ENCODE results near the gene HNF1B.

GRCh38 chr17:37732316-37732715 is 12.5 kb downstream of the HNF1B start:
- no peak for TF ChIP-seq POLR2A (IDR thresholded peaks at IDR 0.05)
- TF ChIP-seq, protein P1, sequence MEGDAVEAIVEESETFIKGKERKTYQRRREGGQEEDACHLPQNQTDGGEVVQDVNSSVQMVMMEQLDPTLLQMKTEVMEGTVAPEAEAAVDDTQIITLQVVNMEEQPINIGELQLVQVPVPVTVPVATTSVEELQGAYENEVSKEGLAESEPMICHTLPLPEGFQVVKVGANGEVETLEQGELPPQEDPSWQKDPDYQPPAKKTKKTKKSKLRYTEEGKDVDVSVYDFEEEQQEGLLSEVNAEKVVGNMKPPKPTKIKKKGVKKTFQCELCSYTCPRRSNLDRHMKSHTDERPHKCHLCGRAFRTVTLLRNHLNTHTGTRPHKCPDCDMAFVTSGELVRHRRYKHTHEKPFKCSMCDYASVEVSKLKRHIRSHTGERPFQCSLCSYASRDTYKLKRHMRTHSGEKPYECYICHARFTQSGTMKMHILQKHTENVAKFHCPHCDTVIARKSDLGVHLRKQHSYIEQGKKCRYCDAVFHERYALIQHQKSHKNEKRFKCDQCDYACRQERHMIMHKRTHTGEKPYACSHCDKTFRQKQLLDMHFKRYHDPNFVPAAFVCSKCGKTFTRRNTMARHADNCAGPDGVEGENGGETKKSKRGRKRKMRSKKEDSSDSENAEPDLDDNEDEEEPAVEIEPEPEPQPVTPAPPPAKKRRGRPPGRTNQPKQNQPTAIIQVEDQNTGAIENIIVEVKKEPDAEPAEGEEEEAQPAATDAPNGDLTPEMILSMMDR (IDR thresholded peaks at IDR 0.05), result no peak
